GM03348 (cell line): ENCODE data around the gene ALPK1.
"Not testable (repeated sequence)": the region's sequence is repeated elsewhere in the genome, so short reads cannot be mapped to it uniquely, and the experiment has no call there.

Experiments
- DNase-seq: peaks from one replicate; pipeline ENCODE4 v3.0.0; 2012; ENCODE audit warnings: low spot score

The ALPK1 gene

DNA sequence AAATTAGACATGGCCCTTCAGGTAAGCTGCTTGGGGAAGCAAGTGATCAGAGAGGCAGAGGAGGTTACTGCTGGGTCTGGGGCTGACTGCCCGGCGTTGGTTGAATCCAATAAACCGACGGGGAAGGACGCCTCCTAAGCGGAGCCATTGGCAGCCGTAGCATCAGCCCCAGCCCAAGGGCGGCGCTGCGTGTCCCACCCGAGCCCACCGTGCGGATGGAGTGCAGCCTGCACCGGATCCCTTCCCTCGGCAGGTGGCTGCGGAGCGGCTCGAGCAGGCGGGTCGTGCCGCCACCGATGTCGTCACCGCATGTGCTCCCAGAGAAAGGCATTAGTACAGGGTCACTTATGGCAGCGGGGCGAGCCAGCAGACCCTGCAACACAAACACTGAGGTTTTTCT lies 82.1 kb downstream of the ALPK1 start:
- no peak for DNase-seq

DNA sequence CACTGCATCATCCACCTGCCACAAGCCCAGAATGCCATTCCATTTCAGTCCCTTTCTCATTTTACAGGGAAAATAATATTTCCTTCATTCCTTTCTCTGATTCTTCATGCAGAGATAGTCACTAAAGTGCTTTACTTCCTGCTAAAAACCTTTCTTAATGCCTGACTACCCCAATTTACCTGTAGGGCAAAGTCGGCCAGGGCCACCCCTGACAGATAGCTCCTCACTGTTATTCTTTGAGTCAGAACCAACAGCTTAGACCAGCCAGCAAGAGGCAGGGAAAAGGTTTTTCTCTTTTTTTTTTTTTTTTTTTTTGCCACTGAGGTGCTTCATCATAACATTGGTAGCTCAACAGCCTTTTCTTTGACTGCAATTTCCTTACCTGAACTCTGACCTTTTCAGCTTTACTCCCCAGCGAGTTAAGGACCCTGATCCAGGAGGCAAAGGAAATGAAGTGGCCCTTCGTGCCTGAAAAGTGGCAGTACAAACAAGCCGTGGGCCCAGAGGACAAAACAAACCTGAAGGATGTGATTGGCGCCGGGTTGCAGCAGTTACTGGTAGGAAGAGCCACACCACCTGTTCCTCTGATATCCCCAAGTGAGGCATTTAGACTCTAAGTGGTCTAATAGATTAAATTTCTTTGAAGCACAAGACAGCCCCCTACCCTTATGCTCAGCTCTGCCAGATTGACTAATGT lies 85.0 kb downstream of the ALPK1 start:
- DNase-seq, result no peak

DNA sequence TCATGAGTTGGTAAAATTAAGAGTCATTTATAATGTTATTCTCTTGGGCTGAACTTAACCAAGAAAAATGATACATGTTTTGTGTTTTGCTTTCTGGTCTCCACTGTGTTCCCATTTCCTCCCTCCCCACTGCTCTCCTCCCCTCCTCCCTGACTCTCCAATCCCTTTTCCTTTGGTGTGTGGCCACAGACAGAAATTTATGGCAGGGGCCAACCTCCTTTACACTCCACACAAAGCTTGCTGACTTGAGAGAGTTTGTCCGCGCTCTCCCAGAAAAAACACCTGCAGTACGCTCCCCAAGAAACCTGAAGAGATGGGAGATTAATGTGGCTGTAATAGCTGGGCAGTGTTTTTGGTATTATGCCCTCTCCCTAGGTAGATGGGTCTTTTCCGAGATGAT lies 88.9 kb downstream of the ALPK1 start:
- DNase-seq, result no peak

DNA sequence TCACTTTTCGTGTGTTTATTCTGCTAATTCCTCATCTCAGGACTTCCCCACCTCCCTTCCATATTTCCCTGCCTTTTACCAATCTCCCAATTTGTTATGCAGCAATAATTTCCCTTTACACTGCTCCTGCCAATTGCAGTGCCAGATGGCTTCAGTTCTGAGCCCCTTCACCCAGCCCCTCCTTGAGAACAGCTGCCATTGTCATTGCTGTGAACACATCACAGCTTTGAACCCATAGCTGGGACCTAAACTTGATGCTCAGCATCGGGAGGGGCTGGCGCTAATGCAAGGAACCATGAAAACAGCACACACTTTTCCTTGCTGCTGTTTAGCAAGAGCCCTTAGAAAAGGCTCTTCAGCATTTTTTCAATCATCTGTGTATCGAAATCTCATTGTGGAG lies 104.9 kb downstream of the ALPK1 start:
- DNase-seq, result no peak

DNA sequence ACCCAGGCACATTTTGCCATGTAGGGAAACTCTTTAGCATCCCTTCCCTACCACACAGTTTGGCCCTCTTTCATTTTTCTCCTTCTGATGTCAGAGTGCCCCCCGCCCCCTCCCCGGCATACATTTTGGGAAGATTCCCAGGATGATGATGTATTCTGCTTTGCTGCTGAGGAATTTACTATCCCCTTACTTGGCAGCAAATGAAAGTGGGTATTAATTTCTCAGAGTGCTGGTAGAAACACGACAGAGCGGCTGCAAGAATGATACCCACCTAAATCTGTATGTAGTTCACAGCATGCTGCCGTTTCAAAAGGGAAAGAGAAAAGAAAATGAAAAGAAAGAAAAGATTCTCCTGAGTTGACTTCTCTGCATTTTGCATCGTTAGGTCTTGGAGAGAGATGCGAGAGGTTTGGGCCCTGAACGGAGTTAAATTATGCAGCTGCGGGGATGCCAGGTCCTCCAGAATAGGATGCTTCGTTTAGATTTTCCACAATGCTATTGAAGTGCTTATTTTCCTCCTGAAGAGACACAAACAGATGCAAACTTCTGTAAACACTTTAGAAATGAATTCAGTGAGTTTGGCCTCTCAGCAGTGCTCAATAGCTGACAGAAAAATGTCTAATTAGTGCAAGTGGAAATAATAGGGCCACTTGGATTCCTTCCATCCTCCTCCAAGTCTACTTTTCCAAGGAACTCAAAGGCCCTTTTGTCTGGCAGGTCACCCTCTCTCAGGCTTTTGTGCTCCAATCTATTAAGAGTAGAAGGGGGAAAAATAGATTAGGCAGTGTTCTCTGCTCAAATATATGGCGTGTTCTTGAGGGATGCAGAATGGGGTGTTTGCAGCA lies 106.2 kb downstream of the ALPK1 start:
- no peak for DNase-seq

DNA sequence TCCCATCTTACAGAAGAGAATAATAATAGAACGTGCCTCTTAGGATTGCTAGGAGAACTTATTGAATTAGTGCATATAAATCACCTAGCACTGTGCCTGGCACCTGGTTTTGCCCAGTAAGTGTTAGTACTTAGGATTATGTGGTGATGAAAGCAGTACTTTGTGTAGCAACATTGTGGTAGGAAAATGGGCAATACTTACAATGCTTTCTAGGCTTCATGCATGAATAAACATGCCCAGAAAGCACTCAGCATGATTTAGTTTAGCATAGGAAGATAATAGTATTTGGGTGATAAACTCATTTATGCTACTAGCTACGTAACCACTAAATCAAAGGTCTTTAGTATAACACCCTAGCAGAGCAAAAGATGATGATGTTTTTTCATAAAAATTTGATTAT lies 113.2 kb downstream of the ALPK1 start:
- DNase-seq, result no peak

DNA sequence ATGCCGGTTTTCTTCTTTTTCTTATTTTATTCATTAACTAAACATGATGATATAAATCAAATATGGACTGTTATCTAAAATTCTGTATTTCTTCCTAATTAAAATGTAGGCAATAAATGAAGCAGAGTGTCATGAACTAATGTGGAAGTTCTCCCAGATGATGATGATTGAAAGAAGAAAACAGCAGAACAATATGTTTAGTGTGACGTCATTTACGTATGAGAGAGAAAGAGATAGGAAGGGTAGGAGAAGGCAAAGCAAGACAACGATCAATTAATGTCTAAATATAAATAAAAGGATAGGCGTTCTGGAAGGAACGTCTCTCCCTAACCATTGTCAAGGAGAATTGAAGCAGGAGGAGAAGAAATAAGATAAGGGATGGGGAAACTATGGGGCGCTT lies 113.6 kb downstream of the ALPK1 start:
- no peak for DNase-seq

DNA sequence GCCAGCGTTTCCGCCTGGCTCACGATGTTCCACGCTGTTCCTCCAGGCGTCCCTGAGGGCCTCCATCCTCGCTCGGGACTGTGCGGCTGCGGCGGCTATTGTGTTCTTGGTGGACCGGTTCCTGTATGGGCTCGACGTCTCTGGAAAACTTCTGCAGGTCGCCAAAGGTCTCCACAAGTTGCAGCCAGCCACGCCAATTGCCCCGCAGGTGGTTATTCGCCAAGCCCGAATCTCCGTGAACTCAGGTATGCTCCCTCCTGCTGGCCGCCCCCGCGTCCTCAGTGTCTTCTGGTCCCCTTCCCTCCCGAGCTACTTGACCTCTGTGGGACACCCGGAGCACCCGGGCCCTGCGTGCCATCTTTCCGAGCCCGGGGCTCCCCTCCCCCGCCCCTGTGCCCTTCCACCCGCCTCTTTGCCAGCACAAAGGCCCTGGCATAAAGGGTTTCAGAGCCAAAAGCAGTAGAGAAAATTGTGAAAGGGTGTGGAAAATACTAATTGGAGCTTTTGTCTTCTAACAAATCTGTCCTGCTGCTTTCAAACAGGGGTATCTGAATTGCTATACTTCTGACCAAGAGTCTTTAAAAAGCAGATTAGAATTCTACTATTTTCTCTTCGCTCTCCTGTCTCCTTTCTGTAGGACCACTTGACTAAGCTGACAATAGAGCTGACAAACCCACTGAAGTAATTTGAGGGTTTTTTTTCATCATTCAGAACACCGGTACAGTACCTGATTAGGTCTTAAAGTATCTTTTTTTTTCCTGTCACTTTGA lies 114.8 kb downstream of the ALPK1 start:
- DNase-seq, result no peak

DNA sequence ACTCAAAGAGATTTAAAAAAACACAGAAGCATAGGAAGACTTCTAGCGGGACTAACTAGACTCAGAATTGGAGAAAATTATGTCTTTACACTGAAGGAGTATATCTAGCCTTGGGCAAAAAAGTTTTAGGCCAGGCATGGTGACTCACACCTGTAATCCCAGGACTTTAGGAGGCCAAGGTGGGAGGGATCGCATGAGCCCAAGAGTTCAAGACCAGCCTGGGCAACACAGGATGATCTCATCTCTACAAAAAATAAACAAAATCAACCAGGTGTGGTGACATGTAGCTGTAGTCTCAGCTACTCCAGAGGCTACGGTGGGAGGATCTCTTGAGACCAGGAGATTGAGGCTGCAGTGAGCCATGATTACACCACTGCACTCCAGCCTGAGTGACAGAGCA lies 119.3 kb downstream of the ALPK1 start:
- no peak for DNase-seq

DNA sequence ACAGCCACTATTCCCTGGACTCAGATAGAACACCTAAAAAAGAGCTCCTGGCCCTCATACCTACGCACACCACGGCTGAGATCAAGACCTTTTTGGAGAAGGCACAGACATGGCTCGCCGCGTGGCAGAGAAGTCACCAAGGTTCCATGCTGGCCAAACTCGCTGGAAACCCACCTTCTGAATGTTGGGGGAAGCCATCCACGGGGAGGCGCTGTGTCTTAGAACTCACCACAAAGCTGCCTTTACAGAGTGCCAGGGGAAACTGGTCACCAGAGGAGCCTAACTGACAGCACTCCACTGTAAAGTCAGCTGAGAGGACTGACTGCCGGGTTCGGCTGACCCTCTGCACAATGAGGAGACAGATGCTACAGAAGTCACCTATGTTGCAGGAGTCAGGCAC lies 120.9 kb downstream of the ALPK1 start:
- DNase-seq, result no peak

DNA sequence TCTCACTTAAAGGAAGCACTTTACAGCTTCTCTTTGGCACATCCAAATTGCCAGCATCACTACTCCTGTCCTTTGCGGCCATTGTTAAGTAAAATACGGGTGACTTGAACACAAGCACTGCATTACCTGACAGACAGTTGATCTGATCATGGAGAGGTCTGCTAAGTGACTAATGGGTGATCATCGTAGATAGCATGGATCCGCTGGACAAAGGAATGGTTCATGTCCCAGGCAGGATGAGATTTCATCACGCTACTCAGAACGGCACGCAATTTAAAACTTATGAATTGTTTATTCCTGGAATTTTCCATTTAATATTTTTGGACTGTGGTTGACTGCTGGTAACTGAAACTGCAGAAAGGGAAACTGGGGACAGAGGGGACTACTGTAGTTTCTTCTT lies 124.7 kb downstream of the ALPK1 start:
- no peak for DNase-seq

DNA sequence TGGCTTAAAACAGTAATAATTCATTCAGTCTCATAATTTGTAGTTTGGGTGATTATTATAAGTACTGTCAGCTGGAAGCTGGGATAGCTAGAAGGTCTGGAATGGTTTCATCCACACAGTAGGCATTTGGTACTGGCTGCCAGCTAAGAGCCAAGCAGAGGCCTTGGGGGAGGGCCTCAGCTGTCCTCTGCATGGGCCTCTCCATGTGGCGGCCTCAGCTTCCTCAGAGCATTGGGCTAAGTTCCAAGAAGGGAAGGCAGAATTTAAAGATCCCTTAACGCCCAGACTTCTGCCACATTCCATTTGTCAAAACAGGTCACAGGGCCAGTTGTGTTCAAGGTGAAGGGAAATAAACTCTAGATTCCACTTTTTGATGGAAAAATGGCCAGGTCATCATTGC lies 125.5 kb downstream of the ALPK1 start:
- no peak for DNase-seq

DNA sequence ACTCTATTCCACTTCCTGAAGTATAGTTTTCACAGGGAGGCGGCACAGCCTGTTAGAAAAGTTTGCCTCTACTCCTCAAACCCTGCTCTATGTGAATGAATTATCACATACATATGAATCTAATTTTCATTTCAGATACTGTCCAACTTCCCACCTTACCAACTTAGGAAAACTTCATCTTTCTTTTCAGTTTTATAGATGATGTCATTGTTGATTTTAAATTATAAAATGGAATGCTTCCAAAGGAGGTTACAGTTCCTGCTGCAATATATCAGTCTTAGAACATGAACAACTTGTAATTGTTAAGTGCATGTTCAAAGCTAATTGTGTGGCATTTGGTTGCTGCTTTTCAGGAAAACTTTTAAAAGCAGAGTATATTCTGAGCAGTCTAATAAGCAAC lies 126.4 kb downstream of the ALPK1 start:
- no peak for DNase-seq

DNA sequence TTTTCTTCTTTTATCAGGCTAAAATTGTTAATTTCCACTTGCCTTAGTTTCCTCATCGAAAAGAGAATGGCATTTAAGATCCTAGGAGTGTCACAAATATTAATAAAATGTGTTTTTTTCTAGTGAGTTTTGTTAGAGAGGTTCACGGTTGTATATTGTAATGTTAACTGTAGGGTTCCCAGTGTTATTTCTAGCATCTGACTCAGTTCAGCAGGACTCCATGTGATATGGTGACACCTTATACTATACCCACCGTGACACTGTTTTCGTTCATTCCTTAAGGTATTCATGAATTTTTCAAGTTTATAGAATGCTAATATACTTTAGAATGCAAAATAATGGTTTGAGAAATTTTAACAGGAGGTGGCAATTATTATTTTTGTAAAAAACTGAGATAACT lies 128.7 kb downstream of the ALPK1 start:
- no peak for DNase-seq

DNA sequence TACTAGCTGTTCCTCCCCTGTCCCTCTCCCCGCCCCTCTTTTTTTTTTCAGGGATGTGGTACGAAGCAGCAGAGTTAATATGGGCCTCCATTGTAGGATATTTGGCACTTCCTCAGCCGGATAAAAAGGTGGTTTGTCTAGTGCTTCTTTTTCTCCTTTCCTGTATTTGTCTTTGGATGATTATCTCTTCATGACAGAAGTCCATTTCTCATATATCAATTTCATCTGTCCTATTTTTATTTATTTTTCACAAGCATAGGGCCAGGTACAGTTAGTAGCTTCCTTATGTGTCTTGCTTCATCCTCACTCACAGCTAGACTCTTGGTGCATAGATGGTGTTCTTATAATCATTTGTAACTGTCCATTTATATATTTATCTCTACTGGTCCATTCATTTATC lies 129.2 kb downstream of the ALPK1 start:
- no peak for DNase-seq

DNA sequence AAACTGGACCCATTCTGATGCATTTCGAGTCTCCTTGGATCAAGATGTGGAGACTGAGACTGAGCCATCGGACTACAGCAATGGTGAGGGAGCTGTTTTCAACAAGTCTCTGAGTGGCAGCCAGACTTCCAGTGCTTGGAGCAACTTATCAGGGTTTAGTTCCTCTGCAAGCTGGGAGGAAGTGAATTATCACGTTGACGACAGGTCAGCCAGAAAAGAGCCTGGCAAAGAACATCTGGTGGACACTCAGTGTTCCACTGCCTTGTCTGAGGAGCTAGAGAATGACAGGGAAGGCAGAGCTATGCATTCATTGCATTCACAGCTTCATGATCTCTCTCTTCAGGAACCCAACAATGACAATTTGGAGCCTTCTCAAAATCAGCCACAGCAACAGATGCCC lies 134.0 kb downstream of the ALPK1 start:
- DNase-seq, result no peak

DNA sequence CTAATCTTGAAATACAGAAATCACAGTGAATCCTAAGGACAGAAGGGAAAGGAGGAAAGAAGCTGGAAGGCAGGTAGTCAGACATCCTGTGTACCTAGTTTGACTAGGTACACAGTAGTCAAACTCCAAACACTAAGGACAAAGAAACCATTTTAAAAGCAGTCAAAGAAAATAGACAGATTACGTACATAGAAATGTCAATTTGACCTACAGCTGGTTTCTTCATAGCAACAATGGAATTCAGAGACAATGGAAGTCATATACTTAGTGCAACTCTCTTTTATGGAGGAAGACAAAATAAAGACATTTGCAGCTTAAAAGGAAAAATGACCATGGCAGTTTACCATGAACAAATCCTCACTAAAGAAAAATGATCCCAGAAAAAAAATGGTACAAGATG lies 139.8 kb downstream of the ALPK1 start:
- no peak for DNase-seq

DNA sequence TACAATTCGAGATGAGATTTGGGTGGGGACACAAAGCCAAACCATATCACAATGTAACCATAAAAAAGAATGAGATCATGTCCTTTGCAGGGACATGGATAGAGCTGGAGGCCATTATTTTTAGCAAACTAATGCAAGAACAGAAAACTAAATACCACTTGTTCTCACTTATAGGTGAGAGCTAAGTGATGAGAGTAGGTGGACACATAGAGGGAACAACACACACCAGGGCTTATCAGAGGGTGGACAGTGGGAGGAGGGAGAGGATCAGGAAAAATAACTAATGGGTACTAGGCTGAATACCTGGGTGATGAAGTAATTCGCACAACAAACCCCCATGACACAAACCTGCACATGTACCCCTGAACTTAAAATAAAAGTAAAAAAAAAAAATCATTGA lies 145.1 kb downstream of the ALPK1 start:
- not testable (repeated sequence) for DNase-seq

DNA sequence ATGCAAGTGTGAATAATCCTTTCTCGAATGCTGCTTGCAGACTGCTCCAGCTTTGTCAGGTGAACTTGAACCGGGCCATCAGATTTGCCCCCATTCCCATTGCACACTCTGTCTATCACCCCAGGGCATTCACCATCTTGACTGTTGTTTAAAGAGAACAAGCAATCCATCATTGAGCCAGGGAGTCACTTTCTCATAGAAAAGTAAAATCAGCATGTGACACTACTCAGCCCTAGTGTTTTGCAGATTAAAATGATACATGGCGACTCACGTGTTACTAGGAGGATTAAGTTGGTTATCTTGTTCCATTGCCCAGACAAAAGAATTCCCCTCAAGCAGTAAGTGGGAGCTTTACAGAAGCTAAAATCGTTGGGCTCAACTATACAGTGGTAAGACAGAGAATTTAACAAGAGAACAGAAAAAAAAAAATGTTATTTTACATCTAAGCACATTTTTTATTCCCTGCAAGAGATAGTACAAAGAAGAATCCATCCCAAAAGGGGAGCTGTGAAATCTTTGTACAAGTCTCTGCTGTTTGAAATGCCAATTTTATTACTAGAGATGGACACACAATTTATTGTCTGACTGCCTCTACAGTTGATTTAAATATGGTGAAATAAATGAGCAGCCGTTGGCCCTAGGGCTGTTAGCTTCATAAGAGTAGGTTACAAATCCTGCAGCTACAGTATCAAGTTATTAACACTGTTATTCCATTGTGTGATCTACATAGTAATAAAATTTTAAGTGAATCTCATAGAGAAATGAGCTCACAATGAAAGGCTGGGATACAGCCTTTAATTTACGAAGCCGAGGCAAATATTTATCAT lies 151.3 kb downstream of the ALPK1 start:
- no peak for DNase-seq

DNA sequence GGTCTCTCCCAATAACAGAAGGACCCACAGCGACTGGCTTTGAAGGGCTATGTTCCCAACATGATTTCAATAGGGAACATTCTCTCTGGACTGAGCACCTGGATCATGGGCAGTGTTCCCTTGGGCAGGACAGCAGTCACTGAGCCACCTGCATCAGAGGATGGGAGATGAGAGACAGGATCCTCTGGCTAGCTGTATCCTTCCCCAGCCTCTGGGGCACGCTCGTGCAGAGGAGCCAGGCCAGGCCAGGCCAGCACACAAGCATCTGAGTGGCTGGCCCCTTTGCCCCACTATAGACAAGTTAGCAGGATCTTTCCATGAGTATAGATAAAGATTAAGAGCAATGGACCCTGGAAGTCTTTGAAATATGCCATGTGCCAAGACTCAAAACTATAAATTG lies 152.5 kb downstream of the ALPK1 start:
- DNase-seq, result no peak

DNA sequence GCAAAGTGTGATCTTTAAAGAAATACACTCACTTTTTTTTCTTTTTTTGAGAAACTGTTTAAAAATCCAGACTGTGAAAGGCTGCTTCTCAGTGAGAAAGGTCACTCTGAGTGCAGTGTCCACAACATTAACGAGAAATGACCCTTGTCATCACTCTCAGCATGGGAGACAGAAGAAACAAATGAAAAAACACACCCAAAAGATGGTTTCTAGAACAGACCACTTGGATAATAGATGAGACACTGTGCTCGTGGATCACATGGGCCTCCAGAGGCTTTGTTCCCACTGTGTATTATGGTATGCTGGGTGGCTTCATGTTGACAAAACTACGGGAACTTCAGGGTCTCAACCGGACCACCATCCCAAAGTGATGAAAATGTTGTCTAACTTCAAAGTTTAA lies 153.9 kb downstream of the ALPK1 start:
- no peak for DNase-seq

DNA sequence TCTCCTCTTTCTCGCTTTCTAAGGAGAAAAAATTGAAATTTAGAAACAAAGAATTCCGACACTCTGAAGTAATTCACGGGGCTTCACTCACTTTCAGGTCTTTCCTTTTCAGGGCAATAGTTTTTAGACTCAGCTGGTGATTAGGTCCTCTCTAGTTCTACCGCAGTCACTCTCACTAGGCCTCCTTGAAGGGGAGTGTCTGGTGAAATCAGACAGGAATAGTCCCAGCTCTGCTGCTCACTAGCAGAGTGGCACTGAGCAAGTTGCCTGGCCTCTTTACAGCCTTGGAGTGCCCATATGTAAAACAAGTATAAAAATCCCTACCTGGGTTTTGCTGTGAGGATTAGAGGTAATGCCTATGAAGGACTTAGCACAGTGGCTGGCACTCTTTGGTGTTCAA lies 154.7 kb downstream of the ALPK1 start:
- no peak for DNase-seq
